ENCODE results near the gene INSYN2A. TPM values are rescaled to one million over a fixed set of nuclear protein-coding genes. Genes with fewer than 3 reads are reported as not detected.

Gene INSYN2A
- total and polyA plus RNA-seq, 9 donors: 0.62 to 1.1 (median 0.87) TPM

GRCh38 chr10:127179612-127180250, 16.7 kb downstream of the INSYN2A start:
- H3K4me1 ChIP-seq (ENCODE audit: control insufficient read depth, insufficient read depth, low read length): no peaks in the 10 kb centered on the region
- H3K4me3 ChIP-seq (ENCODE audit: low read length): no peak overlapping the region
- DNase-seq: no peak
- no peaks in the 10 kb centered on the region for H3K27me3 ChIP-seq (ENCODE audit: control insufficient read depth, insufficient read depth, low read length)
- H3K27ac ChIP-seq (ENCODE audit: low read length): no peak overlapping the region
- peaks cover 9% of the 10 kb centered on the region for H3K36me3 ChIP-seq (ENCODE audit: control insufficient read depth, insufficient read depth, low read length)
- no CpG with 5 or more reads among the region's 6 CpGs for WGBS (ENCODE audit: insufficient coverage)
- H3K9me3 ChIP-seq (replicated peaks; ENCODE audit: control insufficient read depth, low read depth, low read length): no peaks in the 10 kb centered on the region

DNA sequence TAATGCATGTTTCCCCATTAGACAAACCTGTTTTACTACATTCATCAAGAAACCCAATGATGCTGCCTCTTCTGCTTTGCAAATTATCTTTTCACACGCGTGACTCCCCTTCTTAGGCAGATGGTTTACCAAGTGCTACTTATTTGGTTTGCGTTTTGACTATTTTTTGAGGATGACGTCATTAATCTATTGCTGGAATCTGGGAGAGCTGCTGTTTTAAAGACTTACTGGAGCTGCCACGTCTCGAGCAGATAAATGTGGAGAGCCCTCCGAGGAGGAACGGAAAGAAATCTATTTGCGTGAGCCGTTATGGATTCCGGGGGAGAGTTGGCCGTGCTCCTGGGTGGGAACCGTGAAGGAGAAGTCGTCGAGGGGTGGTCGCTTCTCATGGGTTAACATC, 19.7 kb downstream of the INSYN2A start:
- WGBS (ENCODE audit: insufficient coverage): 69% methylated on average over 16 of the region's 16 CpGs
- no peaks in the 10 kb centered on the region for H3K27me3 ChIP-seq (ENCODE audit: control insufficient read depth, insufficient read depth, low read length)
- peaks cover 13% of the 10 kb centered on the region for H3K36me3 ChIP-seq (ENCODE audit: control insufficient read depth, insufficient read depth, low read length)
- H3K4me1 ChIP-seq (ENCODE audit: control insufficient read depth, insufficient read depth, low read length): no peaks in the 10 kb centered on the region
- DNase-seq: no peak
- H3K27ac ChIP-seq (ENCODE audit: low read length): no peak overlapping the region
- H3K9me3 ChIP-seq (replicated peaks; ENCODE audit: control insufficient read depth, low read depth, low read length): no peaks in the 10 kb centered on the region
- H3K4me3 ChIP-seq (ENCODE audit: low read length): no peak overlapping the region

- Histone ChIP-seq H3K9me3 (replicated peaks; ENCODE audit: control insufficient read depth, low read depth, low read length) (no peaks in the 10 kb centered on the region), H3K4me3 (ENCODE audit: low read length) (no peak overlapping the region), H3K27me3 (ENCODE audit: control insufficient read depth, insufficient read depth, low read length) (no peaks in the 10 kb centered on the region), H3K36me3 (ENCODE audit: control insufficient read depth, insufficient read depth, low read length) (peaks cover 13% of the 10 kb centered on the region), H3K4me1 (ENCODE audit: control insufficient read depth, insufficient read depth, low read length) (no peaks in the 10 kb centered on the region), H3K27ac (ENCODE audit: low read length) (no peak overlapping the region)
- WGBS (ENCODE audit: insufficient coverage): 96% methylated on average over 40 of the region's 40 CpGs
- DNase-seq: no peak
Measured at GRCh38 chr10:127175357-127176110, 20.9 kb downstream of the INSYN2A start.

DNA sequence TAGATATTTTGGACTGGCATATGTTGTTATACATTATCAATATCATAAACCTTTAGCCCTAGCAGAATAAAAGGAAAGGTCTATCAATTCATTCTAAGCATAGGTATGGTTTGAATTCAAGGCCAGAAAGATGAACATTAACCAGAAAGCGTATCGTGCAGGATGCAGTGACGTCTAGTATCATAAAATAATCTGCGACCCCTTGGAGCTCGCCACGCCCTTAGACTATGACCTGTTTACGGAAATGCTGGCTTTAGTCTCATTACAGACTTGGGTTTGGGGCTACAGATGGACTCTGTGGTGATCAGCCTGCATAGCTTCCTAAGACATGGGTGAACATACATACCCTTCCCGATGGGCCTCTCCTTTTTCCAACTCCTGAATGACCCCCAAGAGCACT, 21.5 kb downstream of the INSYN2A start:
- Histone ChIP-seq H3K4me3 (ENCODE audit: low read length) (no peak overlapping the region), H3K4me1 (ENCODE audit: control insufficient read depth, insufficient read depth, low read length) (no peaks in the 10 kb centered on the region), H3K36me3 (ENCODE audit: control insufficient read depth, insufficient read depth, low read length) (peaks cover 13% of the 10 kb centered on the region), H3K27me3 (ENCODE audit: control insufficient read depth, insufficient read depth, low read length) (no peaks in the 10 kb centered on the region), H3K27ac (ENCODE audit: low read length) (no peak overlapping the region), H3K9me3 (replicated peaks; ENCODE audit: control insufficient read depth, low read depth, low read length) (no peaks in the 10 kb centered on the region)
- no peak for DNase-seq
- 97% methylated on average over 8 of the region's 8 CpGs for WGBS (ENCODE audit: insufficient coverage)

DNA sequence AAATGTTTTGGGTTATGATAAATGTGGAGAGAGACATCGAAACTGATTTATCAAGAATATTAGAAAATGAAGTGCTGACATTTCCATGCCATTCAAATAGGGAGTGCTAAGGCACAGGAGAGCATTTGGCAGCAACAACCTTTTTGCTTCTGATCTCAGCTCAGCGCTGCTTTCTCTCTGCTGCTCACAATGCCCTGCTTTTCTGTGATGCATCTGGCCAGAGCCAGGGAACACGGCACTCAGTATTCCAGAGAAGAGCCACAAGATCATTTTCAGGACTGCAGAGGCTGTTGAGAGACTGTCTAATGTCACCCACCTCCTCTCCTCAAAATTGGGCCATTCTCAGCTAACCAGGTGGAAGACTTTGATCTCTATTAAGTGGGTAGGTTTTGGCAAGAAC, 28.1 kb downstream of the INSYN2A start:
- no peak overlapping the region for H3K27ac ChIP-seq (ENCODE audit: low read length)
- no peaks in the 10 kb centered on the region for H3K27me3 ChIP-seq (ENCODE audit: control insufficient read depth, insufficient read depth, low read length)
- H3K4me1 ChIP-seq (ENCODE audit: control insufficient read depth, insufficient read depth, low read length): no peaks in the 10 kb centered on the region
- DNase-seq: no peak
- H3K4me3 ChIP-seq (ENCODE audit: low read length): no peak overlapping the region
- H3K9me3 ChIP-seq (replicated peaks; ENCODE audit: control insufficient read depth, low read depth, low read length): no peaks in the 10 kb centered on the region
- H3K36me3 ChIP-seq (ENCODE audit: control insufficient read depth, insufficient read depth, low read length): peaks cover 3% of the 10 kb centered on the region
- 76% methylated on average over 2 of the region's 3 CpGs for WGBS (ENCODE audit: insufficient coverage)

DNA sequence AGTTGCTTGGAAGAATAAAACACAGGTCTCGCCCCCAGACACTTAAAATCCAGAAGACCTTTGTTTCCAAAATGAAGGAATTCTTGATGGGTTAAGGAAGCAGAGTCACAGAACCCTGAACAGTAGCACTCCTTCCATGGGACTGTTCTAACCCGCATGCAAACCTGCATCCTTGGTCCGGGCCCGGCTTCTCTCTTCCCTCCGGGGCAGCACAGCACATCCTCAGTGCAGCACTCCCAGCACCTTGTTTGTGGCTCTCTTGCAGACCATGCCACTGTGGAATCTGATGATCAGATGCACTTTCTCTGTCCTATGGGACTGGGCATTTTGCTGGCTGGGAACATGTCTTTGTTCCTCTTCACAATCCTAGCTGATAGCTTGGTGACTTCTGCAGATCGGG, 33.5 kb downstream of the INSYN2A start:
- H3K36me3 ChIP-seq (ENCODE audit: control insufficient read depth, insufficient read depth, low read length): no peaks in the 10 kb centered on the region
- H3K9me3 ChIP-seq (replicated peaks; ENCODE audit: control insufficient read depth, low read depth, low read length): no peaks in the 10 kb centered on the region
- WGBS (ENCODE audit: insufficient coverage): 88% methylated on average over 5 of the region's 6 CpGs
- no peak for DNase-seq
- H3K4me1 ChIP-seq (ENCODE audit: control insufficient read depth, insufficient read depth, low read length): no peaks in the 10 kb centered on the region
- H3K27me3 ChIP-seq (ENCODE audit: control insufficient read depth, insufficient read depth, low read length): no peaks in the 10 kb centered on the region
- no peak overlapping the region for H3K27ac ChIP-seq (ENCODE audit: low read length)
- no peak overlapping the region for H3K4me3 ChIP-seq (ENCODE audit: low read length)

DNA sequence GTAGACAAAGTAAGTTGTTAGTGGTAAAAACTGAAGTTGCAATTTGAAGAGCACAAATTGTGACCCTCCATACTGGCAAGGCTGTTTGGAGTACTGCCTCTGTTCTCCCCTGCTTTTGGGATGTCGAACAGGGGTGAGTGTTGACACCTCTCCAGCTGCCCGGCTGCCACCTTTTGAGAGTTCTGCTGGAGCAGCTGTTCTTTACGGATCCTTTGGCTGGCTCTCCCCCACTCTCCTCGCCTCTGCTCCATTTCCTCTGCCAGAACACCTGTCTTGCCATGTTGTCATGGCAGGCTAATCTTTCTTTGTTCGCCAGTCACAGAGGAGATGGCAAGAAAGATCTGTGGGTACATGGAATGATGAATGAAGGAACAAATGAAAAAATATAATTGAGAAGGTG, 34.9 kb downstream of the INSYN2A start:
- Histone ChIP-seq H3K36me3 (ENCODE audit: control insufficient read depth, insufficient read depth, low read length) (no peaks in the 10 kb centered on the region), H3K9me3 (replicated peaks; ENCODE audit: control insufficient read depth, low read depth, low read length) (no peaks in the 10 kb centered on the region), H3K27ac (ENCODE audit: low read length) (no peak overlapping the region), H3K4me1 (ENCODE audit: control insufficient read depth, insufficient read depth, low read length) (no peaks in the 10 kb centered on the region), H3K4me3 (ENCODE audit: low read length) (no peak overlapping the region), H3K27me3 (ENCODE audit: control insufficient read depth, insufficient read depth, low read length) (no peaks in the 10 kb centered on the region)
- peak; percentile 40 for DNase-seq
- 63% methylated on average over 4 of the region's 5 CpGs for WGBS (ENCODE audit: insufficient coverage)

DNA sequence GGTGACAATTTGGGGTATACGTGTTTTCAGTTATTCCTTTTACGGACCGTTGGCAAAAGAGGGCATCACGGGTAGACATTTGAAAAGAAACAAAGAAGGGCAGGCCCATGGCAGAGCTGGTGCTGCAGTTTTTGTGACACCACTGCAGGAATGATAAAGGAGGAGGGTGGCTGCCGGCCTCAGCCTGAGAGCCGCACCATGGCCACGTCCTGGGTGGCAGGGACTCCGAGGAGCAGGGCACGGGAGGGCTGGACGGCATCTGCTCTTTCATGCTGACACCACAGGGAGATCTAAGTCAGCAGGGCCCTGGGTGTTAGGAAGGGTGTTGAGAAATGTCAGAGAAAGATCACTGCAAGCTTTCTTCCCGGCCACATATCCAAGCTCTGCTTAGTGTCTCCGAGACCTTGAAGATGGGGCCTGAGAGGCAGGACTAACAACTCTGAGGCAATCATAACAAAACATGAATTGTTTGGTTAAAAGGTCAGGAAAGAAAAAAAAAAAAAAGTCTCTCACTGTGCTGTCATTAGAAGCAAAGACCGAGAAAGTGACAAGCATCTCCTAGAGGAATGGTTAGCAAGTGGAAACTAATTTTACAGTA, 36.6 kb downstream of the INSYN2A start:
- no peaks in the 10 kb centered on the region for H3K9me3 ChIP-seq (replicated peaks; ENCODE audit: control insufficient read depth, low read depth, low read length)
- no peaks in the 10 kb centered on the region for H3K36me3 ChIP-seq (ENCODE audit: control insufficient read depth, insufficient read depth, low read length)
- DNase-seq: no peak
- H3K4me3 ChIP-seq (ENCODE audit: low read length): no peak overlapping the region
- no peak overlapping the region for H3K27ac ChIP-seq (ENCODE audit: low read length)
- WGBS (ENCODE audit: insufficient coverage): 90% methylated on average over 11 of the region's 13 CpGs
- H3K4me1 ChIP-seq (ENCODE audit: control insufficient read depth, insufficient read depth, low read length): peaks cover 7% of the 10 kb centered on the region
- no peaks in the 10 kb centered on the region for H3K27me3 ChIP-seq (ENCODE audit: control insufficient read depth, insufficient read depth, low read length)

DNA sequence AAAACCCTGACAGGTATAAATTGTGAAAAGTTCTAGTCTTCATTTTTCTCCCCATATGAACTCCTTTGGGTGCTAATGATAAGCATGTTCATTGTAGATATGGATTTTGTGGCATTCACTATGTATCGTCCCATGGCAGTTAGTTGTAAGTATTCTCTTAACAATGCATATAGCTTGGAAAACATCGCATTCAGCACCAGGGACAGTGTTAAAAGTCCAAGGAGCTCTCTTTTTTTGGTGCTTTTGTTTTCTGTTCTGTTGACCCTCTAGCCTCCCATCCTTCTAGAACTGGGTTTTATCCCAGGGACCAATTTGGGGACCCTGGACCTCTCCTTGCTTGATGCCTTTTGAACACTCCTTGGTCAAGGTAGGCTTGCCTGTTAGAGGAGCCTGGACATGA, 37.7 kb downstream of the INSYN2A start:
- no CpG with 5 or more reads among the region's 2 CpGs for WGBS (ENCODE audit: insufficient coverage)
- Histone ChIP-seq H3K36me3 (ENCODE audit: control insufficient read depth, insufficient read depth, low read length) (no peaks in the 10 kb centered on the region), H3K4me1 (ENCODE audit: control insufficient read depth, insufficient read depth, low read length) (peaks cover 10% of the 10 kb centered on the region), H3K4me3 (ENCODE audit: low read length) (no peak overlapping the region), H3K27me3 (ENCODE audit: control insufficient read depth, insufficient read depth, low read length) (no peaks in the 10 kb centered on the region), H3K27ac (ENCODE audit: low read length) (no peak overlapping the region), H3K9me3 (replicated peaks; ENCODE audit: control insufficient read depth, low read depth, low read length) (no peaks in the 10 kb centered on the region)
- no peak for DNase-seq

GRCh38 chr10:127157506-127158200, 38.7 kb downstream of the INSYN2A start:
- Histone ChIP-seq H3K4me1 (ENCODE audit: control insufficient read depth, insufficient read depth, low read length) (peaks cover 16% of the 10 kb centered on the region), H3K4me3 (ENCODE audit: low read length) (no peak overlapping the region), H3K27me3 (ENCODE audit: control insufficient read depth, insufficient read depth, low read length) (no peaks in the 10 kb centered on the region), H3K9me3 (replicated peaks; ENCODE audit: control insufficient read depth, low read depth, low read length) (no peaks in the 10 kb centered on the region), H3K36me3 (ENCODE audit: control insufficient read depth, insufficient read depth, low read length) (no peaks in the 10 kb centered on the region), H3K27ac (ENCODE audit: low read length) (no peak overlapping the region)
- WGBS (ENCODE audit: insufficient coverage): no CpG with 5 or more reads among the region's 2 CpGs
- DNase-seq: peak; percentile 16
